ENCODE measurements around the gene ZBTB8A.

ZBTB8A gene

DNA sequence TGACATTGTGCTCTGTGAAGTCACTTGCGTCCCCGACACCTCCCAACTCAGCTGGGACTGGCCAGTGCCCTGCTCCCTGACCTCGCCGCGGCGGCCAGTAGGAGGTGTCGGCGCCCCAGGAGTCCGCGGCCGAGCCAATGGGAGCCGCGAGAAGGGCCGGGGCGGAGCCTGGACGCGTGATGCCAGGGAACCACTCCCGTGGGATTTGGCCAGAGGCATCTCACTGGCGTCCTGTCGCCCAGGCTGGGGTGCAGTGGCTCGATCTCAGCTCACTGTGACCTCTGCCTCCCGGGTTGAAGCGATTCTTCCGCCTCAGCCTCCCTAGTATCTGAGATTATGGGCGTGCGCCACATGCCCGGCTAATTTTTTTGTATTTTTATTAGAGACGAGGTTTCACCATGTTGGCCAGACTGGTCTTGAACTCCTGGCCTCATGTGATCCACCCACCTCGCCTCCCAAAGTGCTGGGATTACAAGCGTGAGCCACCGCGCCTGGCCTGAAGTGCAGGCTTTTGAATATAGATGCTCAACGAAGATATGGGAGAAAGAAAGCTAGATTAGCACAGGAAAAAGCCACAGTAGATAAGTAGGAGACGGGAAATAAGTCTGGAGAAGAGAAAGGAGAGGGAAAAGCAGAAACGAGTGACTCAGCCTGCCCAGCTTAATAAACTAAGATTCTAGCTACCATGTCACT lies 73.1 kb downstream of the ZBTB8A start:
- DNase-seq (ENCODE audit: extremely low read depth, insufficient read length): peak; percentile 84
- Histone ChIP-seq H3K36me3 (ENCODE audit: control insufficient read depth, insufficient read depth, low read length) (no peaks in the 10 kb centered on the region), H3K4me3 (replicated peaks; ENCODE audit: low read depth, low read length) (peak overlapping the region; percentile 53), H3K27me3 (replicated peaks; ENCODE audit: control insufficient read depth, insufficient read depth, low read length) (no peaks in the 10 kb centered on the region)
- peak; percentile 32 for TF ChIP-seq CTCF (IDR thresholded peaks at IDR 0.05; ENCODE audit: insufficient read depth, low read length, poor library complexity, severe bottlenecking)

GRCh38 chr1:32613472-32613871 lies 74.2 kb downstream of the ZBTB8A start:
- no peak for TF ChIP-seq CTCF (IDR thresholded peaks at IDR 0.05; ENCODE audit: insufficient read depth, low read length, poor library complexity, severe bottlenecking)

DNA sequence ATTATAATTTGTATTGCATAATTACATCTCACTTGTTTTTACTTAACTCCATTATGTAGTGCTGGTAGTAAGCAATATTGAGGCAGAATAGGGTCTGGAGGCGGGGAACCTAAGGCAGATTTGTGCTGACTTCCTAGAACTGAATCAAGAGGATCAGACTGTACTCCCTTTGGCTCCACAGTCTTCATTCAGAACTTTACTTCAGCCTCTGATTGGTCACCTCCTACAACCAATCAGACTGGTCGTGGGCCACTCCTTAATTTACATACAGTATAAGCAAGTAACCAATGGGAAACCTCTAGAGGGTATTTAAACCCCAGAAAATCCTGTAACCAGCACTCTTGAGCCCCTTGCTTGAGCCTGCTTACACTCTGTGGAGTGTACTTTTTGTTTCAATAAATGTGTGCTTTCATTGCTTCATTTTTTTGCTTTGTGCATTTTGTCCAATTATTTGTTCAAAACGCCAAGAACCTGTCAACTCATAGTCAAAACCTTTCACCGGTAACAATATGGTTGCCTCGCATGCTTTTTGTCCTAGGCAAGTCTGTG lies 79.5 kb downstream of the ZBTB8A start:
- TF ChIP-seq CTCF (IDR thresholded peaks at IDR 0.05; ENCODE audit: insufficient read depth, low read length, poor library complexity, severe bottlenecking): no peak
- no peak overlapping the region for H3K4me3 ChIP-seq (replicated peaks; ENCODE audit: low read depth, low read length)
- DNase-seq (ENCODE audit: extremely low read depth, insufficient read length): no peak
- 0 out of 2 replicates have a peak, but pooled peaks cover 1% of the 10 kb centered on the region for H3K36me3 ChIP-seq (ENCODE audit: control insufficient read depth, insufficient read depth, low read length)
- H3K27me3 ChIP-seq (replicated peaks; ENCODE audit: control insufficient read depth, insufficient read depth, low read length): no peaks in the 10 kb centered on the region

More at GRCh38 chr1:32613472-32613871, 74.2 kb downstream of the ZBTB8A start:
- Histone ChIP-seq H3K4me3 (replicated peaks; ENCODE audit: low read depth, low read length) (no peak overlapping the region), H3K27me3 (replicated peaks; ENCODE audit: control insufficient read depth, insufficient read depth, low read length) (no peaks in the 10 kb centered on the region), H3K36me3 (ENCODE audit: control insufficient read depth, insufficient read depth, low read length) (no peaks in the 10 kb centered on the region)
- DNase-seq (ENCODE audit: extremely low read depth, insufficient read length): no peak

DNA sequence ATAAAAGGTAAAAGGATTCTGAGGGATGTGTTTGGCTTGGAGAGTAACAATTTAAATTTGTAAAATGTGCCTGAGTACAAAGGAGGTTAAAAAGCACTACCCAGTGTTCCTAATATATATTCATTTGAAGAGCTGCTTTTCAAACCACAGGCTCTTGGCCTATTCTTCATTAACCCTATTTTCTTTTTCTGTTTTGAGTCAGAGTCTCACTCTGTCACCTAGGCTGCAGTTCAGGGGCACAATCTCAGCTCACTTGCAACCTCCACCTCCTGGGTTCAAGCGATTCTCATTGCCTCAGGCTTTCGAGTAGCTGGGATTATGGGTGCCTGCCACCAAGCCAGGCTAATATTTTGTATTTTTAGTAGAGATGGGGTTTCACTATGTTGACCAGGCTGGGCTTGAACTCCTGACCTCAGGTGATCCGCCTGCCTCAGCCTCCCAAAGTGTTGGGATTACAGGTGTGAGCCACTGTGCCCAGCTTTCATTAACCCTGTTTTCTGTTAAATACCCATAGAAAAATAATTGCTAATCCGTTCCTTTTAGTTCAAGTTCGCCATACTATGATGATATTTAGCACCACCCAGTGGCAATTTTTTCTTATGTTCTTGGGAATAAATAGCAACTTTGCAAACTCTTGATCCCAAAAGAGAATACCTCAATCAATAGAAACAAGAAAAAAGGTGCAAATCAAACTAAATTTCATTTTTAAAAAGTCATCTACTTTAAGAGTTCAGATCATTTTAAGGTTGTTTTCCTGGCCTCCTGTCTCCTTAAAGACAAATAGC lies 80.7 kb downstream of the ZBTB8A start:
- Histone ChIP-seq H3K4me3 (replicated peaks; ENCODE audit: low read depth, low read length) (no peak overlapping the region), H3K36me3 (ENCODE audit: control insufficient read depth, insufficient read depth, low read length) (0 out of 2 replicates have a peak, but pooled peaks cover 1% of the 10 kb centered on the region), H3K27me3 (replicated peaks; ENCODE audit: control insufficient read depth, insufficient read depth, low read length) (no peaks in the 10 kb centered on the region)
- DNase-seq (ENCODE audit: extremely low read depth, insufficient read length): peak; percentile 59
- no peak for TF ChIP-seq CTCF (IDR thresholded peaks at IDR 0.05; ENCODE audit: insufficient read depth, low read length, poor library complexity, severe bottlenecking)

DNA sequence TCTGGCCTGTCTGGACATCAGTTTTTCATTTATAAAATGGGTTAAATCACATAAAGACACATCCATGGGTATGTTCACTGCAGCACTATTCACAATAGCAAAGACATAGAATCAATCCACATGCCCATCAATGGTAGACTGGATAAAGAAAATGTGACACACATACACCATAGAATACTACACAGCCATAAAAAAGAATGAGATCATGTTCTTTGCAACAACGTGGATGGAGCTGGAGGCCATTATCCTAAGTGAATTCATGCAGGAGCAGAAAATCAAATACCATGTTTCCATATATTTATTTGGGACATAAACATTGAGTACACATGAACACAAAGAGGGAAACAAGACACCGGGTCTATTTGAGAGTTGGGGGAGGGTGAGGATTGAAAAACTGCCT lies 83.0 kb downstream of the ZBTB8A start:
- no peak for DNase-seq (ENCODE audit: extremely low read depth, insufficient read length)
- 0 out of 2 replicates have a peak, but pooled peaks cover 1% of the 10 kb centered on the region for H3K36me3 ChIP-seq (ENCODE audit: control insufficient read depth, insufficient read depth, low read length)

More for the DNA sequence above, 83.0 kb downstream of the ZBTB8A start:
- no peak for TF ChIP-seq CTCF (IDR thresholded peaks at IDR 0.05; ENCODE audit: insufficient read depth, low read length, poor library complexity, severe bottlenecking)
- no peaks in the 10 kb centered on the region for H3K27me3 ChIP-seq (replicated peaks; ENCODE audit: control insufficient read depth, insufficient read depth, low read length)
- no peak overlapping the region for H3K4me3 ChIP-seq (replicated peaks; ENCODE audit: low read depth, low read length)
